DOHH2 (cell line): ENCODE results near the gene RNASE1.

ENCODE experiments used
- EZH2phosphoT487 ChIP-seq: fragments of 200-600 bp; sonication (generic); IDR thresholded peaks from 2 replicates; pipeline ENCODE4 v1.6.1; 2017; ENCODE audit warnings: borderline replicate concordance, mild to moderate bottlenecking, antibody characterized with exemption, low read length, moderate library complexity, mixed read lengths
- TF ChIP-seq, protein P1 (sequence below): fragments of 200-600 bp; sonication (generic); IDR thresholded peaks from one replicate; pipeline ENCODE4 v1.5.1; 2014; ENCODE audit warnings: antibody characterized with exemption, mild to moderate bottlenecking, low read depth, low read length; ENCODE audit not compliant: poor library complexity, severe bottlenecking

DNA sequence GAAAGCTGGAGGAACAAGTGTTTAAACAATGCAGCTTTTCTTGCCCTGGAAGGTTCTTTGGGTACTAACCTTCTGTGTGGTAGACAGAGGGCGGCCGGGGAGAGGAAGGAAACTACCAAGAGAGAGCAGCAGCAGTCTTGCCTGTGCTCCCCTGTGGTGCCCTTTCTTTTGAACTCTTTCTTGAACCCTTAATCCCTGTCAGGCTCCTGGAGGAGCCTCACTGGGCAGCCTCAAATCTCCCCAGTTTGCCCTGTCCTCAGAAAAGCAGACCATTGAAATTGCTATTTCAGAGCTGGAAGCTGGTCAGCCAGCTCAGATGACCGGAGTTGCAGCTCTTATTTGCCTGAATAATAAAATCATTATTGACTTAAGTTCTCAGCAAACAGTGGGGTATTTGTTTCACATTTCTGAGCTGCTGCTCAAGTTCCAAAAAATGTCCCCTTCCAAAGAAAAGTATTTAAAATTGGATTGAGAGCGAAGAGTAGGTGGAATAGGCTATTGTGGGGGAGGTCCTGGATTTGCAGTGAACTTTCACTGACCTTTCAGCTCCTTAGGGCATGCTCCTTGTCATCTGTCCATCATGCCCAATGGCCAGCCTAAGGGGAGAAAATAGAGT, 46.4 kb upstream of the RNASE1 start:
- TF ChIP-seq, protein P1, sequence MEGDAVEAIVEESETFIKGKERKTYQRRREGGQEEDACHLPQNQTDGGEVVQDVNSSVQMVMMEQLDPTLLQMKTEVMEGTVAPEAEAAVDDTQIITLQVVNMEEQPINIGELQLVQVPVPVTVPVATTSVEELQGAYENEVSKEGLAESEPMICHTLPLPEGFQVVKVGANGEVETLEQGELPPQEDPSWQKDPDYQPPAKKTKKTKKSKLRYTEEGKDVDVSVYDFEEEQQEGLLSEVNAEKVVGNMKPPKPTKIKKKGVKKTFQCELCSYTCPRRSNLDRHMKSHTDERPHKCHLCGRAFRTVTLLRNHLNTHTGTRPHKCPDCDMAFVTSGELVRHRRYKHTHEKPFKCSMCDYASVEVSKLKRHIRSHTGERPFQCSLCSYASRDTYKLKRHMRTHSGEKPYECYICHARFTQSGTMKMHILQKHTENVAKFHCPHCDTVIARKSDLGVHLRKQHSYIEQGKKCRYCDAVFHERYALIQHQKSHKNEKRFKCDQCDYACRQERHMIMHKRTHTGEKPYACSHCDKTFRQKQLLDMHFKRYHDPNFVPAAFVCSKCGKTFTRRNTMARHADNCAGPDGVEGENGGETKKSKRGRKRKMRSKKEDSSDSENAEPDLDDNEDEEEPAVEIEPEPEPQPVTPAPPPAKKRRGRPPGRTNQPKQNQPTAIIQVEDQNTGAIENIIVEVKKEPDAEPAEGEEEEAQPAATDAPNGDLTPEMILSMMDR = no peak
- TF ChIP-seq EZH2phosphoT487 = no peak
